ENCODE measurements around the gene LRRC63.

DNA sequence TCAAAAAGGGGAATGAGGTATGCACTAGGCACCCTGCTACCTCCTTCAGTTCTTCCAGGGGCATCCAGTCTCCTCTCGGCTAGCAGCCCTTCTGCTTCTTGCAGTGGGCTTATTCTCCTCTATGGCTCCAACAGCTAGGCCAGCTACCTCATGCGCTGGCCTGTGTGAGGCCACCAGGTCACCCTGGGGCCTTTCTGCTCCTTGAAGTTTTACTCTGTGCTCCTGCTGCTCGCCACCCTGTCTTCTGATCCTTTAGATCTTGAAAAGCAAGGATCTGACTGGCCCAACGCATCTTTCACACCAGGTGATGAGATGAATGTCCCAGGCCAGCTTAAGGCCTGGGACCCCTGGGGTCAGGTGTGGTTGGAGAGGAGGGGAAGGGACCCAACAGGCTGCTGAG is 109.1 kb downstream of the LRRC63 start:
- no peak for TF ChIP-seq ZNF157 (tag by site-specific recombination; IDR thresholded peaks at IDR 0.05)
- TF ChIP-seq, protein P1, sequence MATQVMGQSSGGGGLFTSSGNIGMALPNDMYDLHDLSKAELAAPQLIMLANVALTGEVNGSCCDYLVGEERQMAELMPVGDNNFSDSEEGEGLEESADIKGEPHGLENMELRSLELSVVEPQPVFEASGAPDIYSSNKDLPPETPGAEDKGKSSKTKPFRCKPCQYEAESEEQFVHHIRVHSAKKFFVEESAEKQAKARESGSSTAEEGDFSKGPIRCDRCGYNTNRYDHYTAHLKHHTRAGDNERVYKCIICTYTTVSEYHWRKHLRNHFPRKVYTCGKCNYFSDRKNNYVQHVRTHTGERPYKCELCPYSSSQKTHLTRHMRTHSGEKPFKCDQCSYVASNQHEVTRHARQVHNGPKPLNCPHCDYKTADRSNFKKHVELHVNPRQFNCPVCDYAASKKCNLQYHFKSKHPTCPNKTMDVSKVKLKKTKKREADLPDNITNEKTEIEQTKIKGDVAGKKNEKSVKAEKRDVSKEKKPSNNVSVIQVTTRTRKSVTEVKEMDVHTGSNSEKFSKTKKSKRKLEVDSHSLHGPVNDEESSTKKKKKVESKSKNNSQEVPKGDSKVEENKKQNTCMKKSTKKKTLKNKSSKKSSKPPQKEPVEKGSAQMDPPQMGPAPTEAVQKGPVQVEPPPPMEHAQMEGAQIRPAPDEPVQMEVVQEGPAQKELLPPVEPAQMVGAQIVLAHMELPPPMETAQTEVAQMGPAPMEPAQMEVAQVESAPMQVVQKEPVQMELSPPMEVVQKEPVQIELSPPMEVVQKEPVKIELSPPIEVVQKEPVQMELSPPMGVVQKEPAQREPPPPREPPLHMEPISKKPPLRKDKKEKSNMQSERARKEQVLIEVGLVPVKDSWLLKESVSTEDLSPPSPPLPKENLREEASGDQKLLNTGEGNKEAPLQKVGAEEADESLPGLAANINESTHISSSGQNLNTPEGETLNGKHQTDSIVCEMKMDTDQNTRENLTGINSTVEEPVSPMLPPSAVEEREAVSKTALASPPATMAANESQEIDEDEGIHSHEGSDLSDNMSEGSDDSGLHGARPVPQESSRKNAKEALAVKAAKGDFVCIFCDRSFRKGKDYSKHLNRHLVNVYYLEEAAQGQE (tag by site-specific recombination; IDR thresholded peaks at IDR 0.05), result no peak
- TF ChIP-seq, protein P2, sequence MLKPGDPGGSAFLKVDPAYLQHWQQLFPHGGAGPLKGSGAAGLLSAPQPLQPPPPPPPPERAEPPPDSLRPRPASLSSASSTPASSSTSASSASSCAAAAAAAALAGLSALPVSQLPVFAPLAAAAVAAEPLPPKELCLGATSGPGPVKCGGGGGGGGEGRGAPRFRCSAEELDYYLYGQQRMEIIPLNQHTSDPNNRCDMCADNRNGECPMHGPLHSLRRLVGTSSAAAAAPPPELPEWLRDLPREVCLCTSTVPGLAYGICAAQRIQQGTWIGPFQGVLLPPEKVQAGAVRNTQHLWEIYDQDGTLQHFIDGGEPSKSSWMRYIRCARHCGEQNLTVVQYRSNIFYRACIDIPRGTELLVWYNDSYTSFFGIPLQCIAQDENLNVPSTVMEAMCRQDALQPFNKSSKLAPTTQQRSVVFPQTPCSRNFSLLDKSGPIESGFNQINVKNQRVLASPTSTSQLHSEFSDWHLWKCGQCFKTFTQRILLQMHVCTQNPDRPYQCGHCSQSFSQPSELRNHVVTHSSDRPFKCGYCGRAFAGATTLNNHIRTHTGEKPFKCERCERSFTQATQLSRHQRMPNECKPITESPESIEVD (tag by site-specific recombination; IDR thresholded peaks at IDR 0.05), result no peak
- TF ChIP-seq, protein P3, sequence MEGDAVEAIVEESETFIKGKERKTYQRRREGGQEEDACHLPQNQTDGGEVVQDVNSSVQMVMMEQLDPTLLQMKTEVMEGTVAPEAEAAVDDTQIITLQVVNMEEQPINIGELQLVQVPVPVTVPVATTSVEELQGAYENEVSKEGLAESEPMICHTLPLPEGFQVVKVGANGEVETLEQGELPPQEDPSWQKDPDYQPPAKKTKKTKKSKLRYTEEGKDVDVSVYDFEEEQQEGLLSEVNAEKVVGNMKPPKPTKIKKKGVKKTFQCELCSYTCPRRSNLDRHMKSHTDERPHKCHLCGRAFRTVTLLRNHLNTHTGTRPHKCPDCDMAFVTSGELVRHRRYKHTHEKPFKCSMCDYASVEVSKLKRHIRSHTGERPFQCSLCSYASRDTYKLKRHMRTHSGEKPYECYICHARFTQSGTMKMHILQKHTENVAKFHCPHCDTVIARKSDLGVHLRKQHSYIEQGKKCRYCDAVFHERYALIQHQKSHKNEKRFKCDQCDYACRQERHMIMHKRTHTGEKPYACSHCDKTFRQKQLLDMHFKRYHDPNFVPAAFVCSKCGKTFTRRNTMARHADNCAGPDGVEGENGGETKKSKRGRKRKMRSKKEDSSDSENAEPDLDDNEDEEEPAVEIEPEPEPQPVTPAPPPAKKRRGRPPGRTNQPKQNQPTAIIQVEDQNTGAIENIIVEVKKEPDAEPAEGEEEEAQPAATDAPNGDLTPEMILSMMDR (tag by site-specific recombination; IDR thresholded peaks at IDR 0.05), result no peak
